IMR-90 (cell line): ENCODE results near the gene NANS. TPM values are rescaled to one million over a fixed set of nuclear protein-coding genes. Genes with fewer than 3 reads are reported as not detected.

ENCODE experiments used
- ATAC-seq: fragments of 200-7000 bp; cut with Tn5 transposase; 2 replicates; pipeline ENCODE4 v1.9.1; 2020; ENCODE audit warnings: low read depth, mild to moderate bottlenecking, moderate library complexity
- BruUV-seq: library from RNA; stranded (reverse); fragments of 400-500 nt; replicated peaks from 2 replicates; lab custom pipeline; 2021; lab: Mats Ljungman, UMichigan
- CTCF ChIA-PET: fragments of 300-600 bp; formaldehyde crosslinking; extraction: SDS; loops from one replicate; lab custom pipeline; 2021; ENCODE audit warnings: antibody characterized with exemption; lab: Yijun Ruan, JAX
- POLR2A ChIA-PET: fragments of 300-600 bp; sonication (Branson Sonifier 250); formaldehyde crosslinking; loops from one replicate; lab custom pipeline; 2022; ENCODE audit warnings: antibody characterized with exemption; ENCODE audit not compliant: unreplicated experiment; lab: Charles Lee
- DNase-seq: peaks from one replicate; pipeline ENCODE4 v3.0.0; 2013
- H2AFZ ChIP-seq: replicated peaks from 2 replicates; pipeline ENCODE3; 2013; ENCODE audit warnings: low read length, mild to moderate bottlenecking; ENCODE audit not compliant: poor library complexity
- H2AK5ac ChIP-seq: 2 replicates; pipeline ENCODE4 v1.6.1; 2013; ENCODE audit warnings: low read depth, low read length, inconsistent platforms
- H2AK9ac ChIP-seq: replicated peaks from 2 replicates; pipeline ENCODE3; 2013; ENCODE audit warnings: mild to moderate bottlenecking, low read depth, low read length, moderate library complexity; ENCODE audit not compliant: poor library complexity
- H2BK120ac ChIP-seq: 2 replicates; pipeline ENCODE4 v1.6.1; 2013; ENCODE audit warnings: low read depth, low read length, inconsistent platforms
- H2BK15ac ChIP-seq: 3 replicates; pipeline ENCODE4 v1.6.1; 2013; ENCODE audit warnings: low read depth, low read length, inconsistent platforms
- H2BK20ac ChIP-seq: 2 replicates; pipeline ENCODE4 v1.6.1; 2013; ENCODE audit warnings: low read depth, mild to moderate bottlenecking, inconsistent platforms, low read length, moderate library complexity
- H2BK5ac ChIP-seq: 2 replicates; pipeline ENCODE4 v1.6.1; 2013; ENCODE audit warnings: mild to moderate bottlenecking, low read depth, low read length, inconsistent platforms; ENCODE audit not compliant: poor library complexity, severe bottlenecking
- H3K14ac ChIP-seq: replicated peaks from 2 replicates; pipeline ENCODE4 v1.6.1; 2013; ENCODE audit warnings: low read depth, low read length, inconsistent platforms
- H3K18ac ChIP-seq: 2 replicates; pipeline ENCODE4 v1.6.1; 2013; ENCODE audit warnings: low read depth, low read length, control low read depth
- H3K23ac ChIP-seq: 2 replicates; pipeline ENCODE4 v1.6.1; 2013; ENCODE audit warnings: low read depth, low read length, inconsistent platforms
- H3K27ac ChIP-seq: 2 replicates; pipeline ENCODE4 v1.5.1; 2013; ENCODE audit warnings: mild to moderate bottlenecking, control low read depth, low read length; ENCODE audit not compliant: insufficient read depth
- H3K27me3 ChIP-seq: 2 replicates; pipeline ENCODE4 v1.6.1; 2013; ENCODE audit warnings: low read length; ENCODE audit not compliant: control insufficient read depth, insufficient read depth
- H3K36me3 ChIP-seq: 2 replicates; pipeline ENCODE4 v1.6.1; 2013; ENCODE audit warnings: low read length, mixed read lengths; ENCODE audit not compliant: control insufficient read depth, insufficient read depth
- H3K4ac ChIP-seq: 2 replicates; pipeline ENCODE4 v1.6.1; 2013; ENCODE audit warnings: low read depth, low read length, inconsistent platforms
- H3K4me1 ChIP-seq: 2 replicates; pipeline ENCODE4 v1.6.1; 2013; ENCODE audit warnings: low read length, mixed read lengths; ENCODE audit not compliant: control insufficient read depth, insufficient read depth
- H3K4me2 ChIP-seq: 2 replicates; pipeline ENCODE4 v1.6.1; 2013; ENCODE audit warnings: low read depth, mild to moderate bottlenecking, control low read depth, low read length, moderate library complexity
- H3K4me3 ChIP-seq: 2 replicates; pipeline ENCODE4 v1.5.1; 2013; ENCODE audit warnings: low read depth, mild to moderate bottlenecking, control low read depth, low read length, moderate library complexity; ENCODE audit not compliant: insufficient read depth
- H3K56ac ChIP-seq: 2 replicates; pipeline ENCODE4 v1.6.1; 2013; ENCODE audit warnings: low read length, inconsistent platforms; ENCODE audit not compliant: insufficient read depth; ENCODE audit errors: extremely low read depth
- H3K79me1 ChIP-seq, 2 experiments: 2 replicates each; pipeline ENCODE4 v1.6.1; 2013; ENCODE audit warnings: low read length in 2 of 2, inconsistent platforms in 1 of 2, low read depth in 1 of 2
- H3K9ac ChIP-seq: 2 replicates; pipeline ENCODE4 v1.6.1; 2013; ENCODE audit warnings: low read depth, low read length, control low read depth
- H3K9me1 ChIP-seq: 2 replicates; pipeline ENCODE4 v1.6.1; 2013; ENCODE audit warnings: low read length, inconsistent platforms; ENCODE audit not compliant: insufficient read depth
- H3K9me3 ChIP-seq: 2 replicates; pipeline ENCODE4 v1.6.1; 2013; ENCODE audit warnings: low read length; ENCODE audit not compliant: control insufficient read depth, insufficient read depth
- H4K20me1 ChIP-seq: 2 replicates; pipeline ENCODE4 v1.6.1; 2013; ENCODE audit warnings: low read length, inconsistent platforms; ENCODE audit not compliant: insufficient read depth
- H4K5ac ChIP-seq: 2 replicates; pipeline ENCODE4 v1.6.1; 2013; ENCODE audit warnings: mild to moderate bottlenecking, low read depth, low read length, control low read depth
- H4K8ac ChIP-seq, 2 experiments: 2 replicates each; pipeline ENCODE4 v1.6.1; 2013; ENCODE audit warnings: low read depth in 2 of 2, low read length in 2 of 2, control low read depth in 1 of 2, inconsistent platforms in 1 of 2
- H4K91ac ChIP-seq: 2 replicates; pipeline ENCODE4 v1.6.1; 2013; ENCODE audit warnings: low read depth, low read length, inconsistent platforms; ENCODE audit not compliant: insufficient read depth
- ELK1 ChIP-seq: fragments of 150-350 bp; IDR thresholded peaks from 2 replicates; pipeline ENCODE4 v1.6.1; 2016; ENCODE audit warnings: low read depth, mild to moderate bottlenecking, low read length, moderate library complexity, borderline replicate concordance
- FOS ChIP-seq: fragments of 150-350 bp; IDR thresholded peaks from 2 replicates; pipeline ENCODE4 v1.6.1; 2016; ENCODE audit warnings: low read depth, low read length
- MAFK ChIP-seq: IDR thresholded peaks from 2 replicates; pipeline ENCODE4 v1.6.1; 2012; ENCODE audit warnings: low read depth, low read length, improper control_type of control experiment
- MXI1 ChIP-seq: IDR thresholded peaks from 2 replicates; pipeline ENCODE4 v1.6.1; 2012; ENCODE audit warnings: low read depth, mild to moderate bottlenecking, low read length, moderate library complexity, borderline replicate concordance
- POLR2A ChIP-seq: IDR thresholded peaks from 2 replicates; pipeline ENCODE4 v1.6.1; 2012; ENCODE audit warnings: mild to moderate bottlenecking, low read depth, low read length
- RCOR1 ChIP-seq: IDR thresholded peaks from 2 replicates; pipeline ENCODE4 v1.6.1; 2012; ENCODE audit warnings: mild to moderate bottlenecking, low read length, improper control_type of control experiment; ENCODE audit not compliant: insufficient replicate concordance
- RFX5 ChIP-seq: IDR thresholded peaks from 2 replicates; pipeline ENCODE4 v1.8.0; 2012; ENCODE audit warnings: low read depth, mild to moderate bottlenecking, low read length, moderate library complexity
- SMC3 ChIP-seq: fragments of 150-350 bp; IDR thresholded peaks from 2 replicates; pipeline ENCODE4 v1.6.1; 2016; ENCODE audit warnings: low read depth, mild to moderate bottlenecking, antibody characterized with exemption, low read length, moderate library complexity
- USF2 ChIP-seq: fragments of 150-350 bp; IDR thresholded peaks from 2 replicates; pipeline ENCODE4 v1.6.1; 2017; ENCODE audit warnings: mild to moderate bottlenecking, antibody characterized with exemption, low read length, low read depth
- WGBS, 2 experiments: methylation state at CpG; one replicate each; pipeline versions ENCODE4 v1.1.5 to v1.1.7; 2013; ENCODE audit warnings: missing lambda C conversion rate in 2 of 2; ENCODE audit not compliant: insufficient read length in 1 of 2; ENCODE audit errors: extremely low coverage in 2 of 2; 5-methylcytosine and 5-hydroxymethylcytosine counted together
- dilution Hi-C: fragments of 300-500 bp; cut with HindIII; formaldehyde crosslinking; loops from one replicate; pipeline ENCODE4 v1.14.3; 2018; ENCODE audit warnings: low sequenced_read_pairs; ENCODE audit not compliant: unreplicated experiment
- in situ Hi-C: fragments of 300-500 bp; cut with MboI; formaldehyde crosslinking; loops from 3 replicates; pipeline ENCODE4 v1.14.3; 2019; ENCODE audit warnings: low sequenced_read_pairs, inconsistent platforms, mixed read lengths
- intact Hi-C: fragments of 100-400 bp; cut with micrococcal nuclease; formaldehyde crosslinking; loops from 2 replicates; pipeline ENCODE4 v1.10.0; 2022
- polyA plus RNA-seq, 3 experiments: library from polyadenylated mRNA; depleted of rRNA; stranded (reverse); fragments of >200 nt; gene quantifications; 2 replicates each; pipeline ENCODE4 v1.2.3, GENCODE V29; 2012; ENCODE audit warnings: low replicate concordance in 1 of 3
- total RNA-seq: library from RNA; depleted of rRNA; stranded (reverse); fragments of >200 nt; gene quantifications from 2 replicates; pipeline ENCODE4 v1.2.3, GENCODE V29; 2012

The NANS gene
- total and polyA plus RNA-seq, 2 of the 4 experiments (the other 2 are of a cell fraction) = 210 to 306 TPM

- H3K23ac ChIP-seq = no peak overlapping the region
- no peak overlapping the region for H2BK120ac ChIP-seq
- no peak overlapping the region for H2AK9ac ChIP-seq
- H3K4me3 ChIP-seq = no peak overlapping the region
- H2BK5ac ChIP-seq = no peak overlapping the region
- H4K5ac ChIP-seq = no peak overlapping the region
- POLR2A ChIA-PET = no interaction called here
- no peak overlapping the region for H3K56ac ChIP-seq
- BruUV-seq = no TSS peak
- H3K27me3 ChIP-seq = no peaks in the 10 kb centered on the region
- ATAC-seq = no peak
- H3K79me1 ChIP-seq = no peaks in the 10 kb centered on the region
- no peak overlapping the region for H3K18ac ChIP-seq
- H4K20me1 ChIP-seq = no peaks in the 10 kb centered on the region
- no peaks in the 10 kb centered on the region for H3K36me3 ChIP-seq
- H3K9me1 ChIP-seq = no peaks in the 10 kb centered on the region
- intact Hi-C loops = no loop called here
- in situ Hi-C loops = no loop called here
- no peak overlapping the region for H2AK5ac ChIP-seq
- no peaks in the 10 kb centered on the region for H3K9me3 ChIP-seq
- no peak overlapping the region for H4K91ac ChIP-seq
- H3K9ac ChIP-seq = no peak overlapping the region
- CTCF ChIA-PET = no interaction called here
- H2BK20ac ChIP-seq = no peak overlapping the region
- H3K4me2 ChIP-seq = no peak overlapping the region
- no peaks in the 10 kb centered on the region for H3K4me1 ChIP-seq
- no peak overlapping the region for H2AFZ ChIP-seq
- H3K4ac ChIP-seq = no peak overlapping the region
- H3K14ac ChIP-seq = no peak overlapping the region
- no peak overlapping the region for H2BK15ac ChIP-seq
- no peak for DNase-seq
- H4K8ac ChIP-seq = no peak overlapping the region
- TF ChIP-seq FOS = no peak
- TF ChIP-seq MAFK = no peak
- no peak for TF ChIP-seq SMC3
- TF ChIP-seq RCOR1 = no peak
- no peak for TF ChIP-seq USF2
- TF ChIP-seq MXI1 = no peak
- no peak for TF ChIP-seq ELK1
- TF ChIP-seq POLR2A = no peak
- no peak for TF ChIP-seq RFX5
- WGBS, 2 experiments = 57% methylated on average over 1 of the region's 1 CpG; no CpG with 5 or more reads in 1 of the 2 experiments
- no peak overlapping the region for H3K27ac ChIP-seq
- dilution Hi-C loops = no loop called here
Measured at GRCh38 chr9:98049288-98050072, 7.1 kb upstream of the NANS start.
